HEK293 (cell line): ENCODE measurements around the gene ACSL5.
A peak's percentile ranks its signal among the peaks of the same experiment; 100 is the strongest.

Experiments
- CTCF ChIA-PET: fragments of 350-600 bp; formaldehyde crosslinking; extraction: SDS; loops from one replicate; lab custom pipeline; 2021; ENCODE audit warnings: antibody characterized with exemption; lab: Yijun Ruan, JAX
- POLR2A ChIA-PET: fragments of 300-600 bp; formaldehyde crosslinking; extraction: SDS; loops from one replicate; lab custom pipeline; 2020; ENCODE audit warnings: antibody characterized with exemption, inconsistent platforms; lab: Yijun Ruan, JAX
- H3K27ac ChIP-seq: fragments of 200-500 bp; sonication (Bioruptor generic); 2 replicates; pipeline ENCODE4 v1.5.1; 2014; ENCODE audit warnings: low read depth, low read length, control low read depth, inconsistent platforms; ENCODE audit errors: extremely low read depth
- H3K36me3 ChIP-seq, 2 experiments: fragments of 200-500 bp in 1 of 2; sonication (Bioruptor generic) in 1 of 2; 1 replicate in 1 of 2; 2 replicates in 1 of 2; pipeline ENCODE4 v1.5.1; 2014 to 2017; ENCODE audit warnings: inconsistent platforms in 2 of 2, low read length in 2 of 2; ENCODE audit not compliant: control insufficient read depth in 2 of 2, insufficient read depth in 1 of 2
- H3K4me1 ChIP-seq: fragments of 200-500 bp; sonication (Bioruptor generic); 2 replicates; pipeline ENCODE4 v1.5.1; 2014; ENCODE audit warnings: mild to moderate bottlenecking, low read length, inconsistent platforms; ENCODE audit not compliant: control insufficient read depth, insufficient read depth
- H3K4me3 ChIP-seq: 2 replicates; pipeline ENCODE4 v1.5.1; 2011; ENCODE audit warnings: low read depth, mild to moderate bottlenecking, control low read depth, low read length, moderate library complexity
- H3K9me3 ChIP-seq: fragments of 200-500 bp; sonication (Bioruptor generic); 2 replicates; pipeline ENCODE4 v1.5.1; 2014; ENCODE audit warnings: low read depth, low read length, inconsistent platforms; ENCODE audit not compliant: control insufficient read depth, insufficient read depth
- FEZF1 ChIP-seq: fragments of 450-650 bp; formaldehyde crosslinking; IDR thresholded peaks from 2 replicates; pipeline ENCODE4 v1.5.1; 2016; ENCODE audit warnings: missing biosample characterization, missing genetic modification characterization
- GFI1B ChIP-seq: fragments of 450-650 bp; formaldehyde crosslinking; IDR thresholded peaks from 2 replicates; pipeline ENCODE4 v1.5.1; 2016; ENCODE audit warnings: missing biosample characterization, missing genetic modification characterization
- KLF8 ChIP-seq: fragments of 450-650 bp; formaldehyde crosslinking; IDR thresholded peaks from 2 replicates; pipeline ENCODE4 v1.5.1; 2016; ENCODE audit warnings: missing biosample characterization, missing genetic modification characterization
- SCRT2 ChIP-seq: fragments of 450-650 bp; formaldehyde crosslinking; IDR thresholded peaks from 2 replicates; pipeline ENCODE4 v1.5.1; 2016; ENCODE audit warnings: missing biosample characterization, missing genetic modification characterization
- ZBTB21 ChIP-seq: fragments of 450-650 bp; formaldehyde crosslinking; IDR thresholded peaks from 2 replicates; pipeline ENCODE4 v1.5.1; 2017; ENCODE audit warnings: missing biosample characterization, missing genetic modification characterization
- ZNF214 ChIP-seq: fragments of 450-650 bp; formaldehyde crosslinking; IDR thresholded peaks from 2 replicates; pipeline ENCODE4 v1.5.1; 2017; ENCODE audit warnings: missing biosample characterization, mild to moderate bottlenecking, missing genetic modification characterization, borderline replicate concordance
- ZNF221 ChIP-seq: fragments of 450-650 bp; formaldehyde crosslinking; IDR thresholded peaks from 2 replicates; pipeline ENCODE4 v1.5.1; 2017; ENCODE audit warnings: missing biosample characterization, missing genetic modification characterization, borderline replicate concordance
- ZNF248 ChIP-seq: fragments of 450-650 bp; formaldehyde crosslinking; IDR thresholded peaks from 2 replicates; pipeline ENCODE4 v1.5.1; 2017; ENCODE audit warnings: missing biosample characterization, missing genetic modification characterization
- ZNF335 ChIP-seq: fragments of 450-650 bp; formaldehyde crosslinking; conservative IDR thresholded peaks from 2 replicates; pipeline ENCODE4 v1.5.1; 2016; ENCODE audit warnings: missing biosample characterization, missing genetic modification characterization
- ZNF561 ChIP-seq: fragments of 450-650 bp; IDR thresholded peaks from 2 replicates; pipeline ENCODE4 v1.5.1; 2018; ENCODE audit warnings: missing biosample characterization, missing genetic modification characterization, borderline replicate concordance
- ZNF571 ChIP-seq: fragments of 450-650 bp; formaldehyde crosslinking; IDR thresholded peaks from 2 replicates; pipeline ENCODE4 v1.5.0; 2017; ENCODE audit warnings: missing biosample characterization, missing genetic modification characterization
- ZNF596 ChIP-seq: fragments of 450-650 bp; IDR thresholded peaks from 2 replicates; pipeline ENCODE4 v1.5.0; 2018; ENCODE audit warnings: missing biosample characterization, mild to moderate bottlenecking, missing genetic modification characterization, moderate library complexity
- ZNF76 ChIP-seq: fragments of 450-650 bp; formaldehyde crosslinking; IDR thresholded peaks from 2 replicates; pipeline ENCODE4; 2016; ENCODE audit warnings: low read depth, missing biosample characterization, missing genetic modification characterization, borderline replicate concordance
- TF ChIP-seq, protein P1 (sequence below): fragments of 450-650 bp; formaldehyde crosslinking; IDR thresholded peaks from 2 replicates; pipeline ENCODE4 v1.5.1; 2017; ENCODE audit warnings: missing biosample characterization, missing genetic modification characterization
- TF ChIP-seq, protein P2 (sequence below): fragments of 450-650 bp; formaldehyde crosslinking; IDR thresholded peaks from 2 replicates; pipeline ENCODE4 v1.5.1; 2016; ENCODE audit warnings: missing biosample characterization, missing genetic modification characterization
- TF ChIP-seq, protein P3 (sequence below): fragments of 450-650 bp; formaldehyde crosslinking; IDR thresholded peaks from 2 replicates; pipeline ENCODE4 v1.5.1; 2016; ENCODE audit warnings: missing biosample characterization, missing genetic modification characterization

The ACSL5 gene

DNA sequence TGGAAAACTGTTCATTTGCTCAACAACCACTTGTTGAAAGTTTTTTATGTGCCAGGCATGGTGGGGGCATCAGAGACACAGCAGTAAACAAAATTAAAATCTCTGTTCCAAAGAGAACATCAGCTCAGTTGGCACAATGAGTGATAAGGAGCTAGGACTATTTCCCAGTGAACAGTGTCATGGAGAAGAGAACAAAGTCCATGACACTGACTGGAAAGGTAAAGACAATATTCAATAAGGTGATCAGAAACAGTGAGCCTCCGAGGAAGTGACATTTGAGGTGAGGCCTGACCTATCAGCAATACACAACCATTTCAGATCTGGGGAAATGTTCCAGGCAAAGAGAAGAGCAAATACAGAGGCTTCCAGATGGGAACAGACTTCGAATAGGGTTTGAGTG lies 14.6 kb downstream of the ACSL5 start:
- no peak overlapping the region for H3K27ac ChIP-seq
- H3K9me3 ChIP-seq, result no peaks in the 10 kb centered on the region
- POLR2A ChIA-PET, result no interaction called here
- 0 out of 2 replicates have a peak, but pooled peaks have one; percentile 41 for TF ChIP-seq SCRT2
- TF ChIP-seq, protein P1, sequence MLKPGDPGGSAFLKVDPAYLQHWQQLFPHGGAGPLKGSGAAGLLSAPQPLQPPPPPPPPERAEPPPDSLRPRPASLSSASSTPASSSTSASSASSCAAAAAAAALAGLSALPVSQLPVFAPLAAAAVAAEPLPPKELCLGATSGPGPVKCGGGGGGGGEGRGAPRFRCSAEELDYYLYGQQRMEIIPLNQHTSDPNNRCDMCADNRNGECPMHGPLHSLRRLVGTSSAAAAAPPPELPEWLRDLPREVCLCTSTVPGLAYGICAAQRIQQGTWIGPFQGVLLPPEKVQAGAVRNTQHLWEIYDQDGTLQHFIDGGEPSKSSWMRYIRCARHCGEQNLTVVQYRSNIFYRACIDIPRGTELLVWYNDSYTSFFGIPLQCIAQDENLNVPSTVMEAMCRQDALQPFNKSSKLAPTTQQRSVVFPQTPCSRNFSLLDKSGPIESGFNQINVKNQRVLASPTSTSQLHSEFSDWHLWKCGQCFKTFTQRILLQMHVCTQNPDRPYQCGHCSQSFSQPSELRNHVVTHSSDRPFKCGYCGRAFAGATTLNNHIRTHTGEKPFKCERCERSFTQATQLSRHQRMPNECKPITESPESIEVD (tag by site-specific recombination), result no peak
- CTCF ChIA-PET, result no interaction called here
- no peaks in the 10 kb centered on the region for H3K4me1 ChIP-seq
- no peaks in the 10 kb centered on the region for H3K36me3 ChIP-seq
- no peak overlapping the region for H3K4me3 ChIP-seq

DNA sequence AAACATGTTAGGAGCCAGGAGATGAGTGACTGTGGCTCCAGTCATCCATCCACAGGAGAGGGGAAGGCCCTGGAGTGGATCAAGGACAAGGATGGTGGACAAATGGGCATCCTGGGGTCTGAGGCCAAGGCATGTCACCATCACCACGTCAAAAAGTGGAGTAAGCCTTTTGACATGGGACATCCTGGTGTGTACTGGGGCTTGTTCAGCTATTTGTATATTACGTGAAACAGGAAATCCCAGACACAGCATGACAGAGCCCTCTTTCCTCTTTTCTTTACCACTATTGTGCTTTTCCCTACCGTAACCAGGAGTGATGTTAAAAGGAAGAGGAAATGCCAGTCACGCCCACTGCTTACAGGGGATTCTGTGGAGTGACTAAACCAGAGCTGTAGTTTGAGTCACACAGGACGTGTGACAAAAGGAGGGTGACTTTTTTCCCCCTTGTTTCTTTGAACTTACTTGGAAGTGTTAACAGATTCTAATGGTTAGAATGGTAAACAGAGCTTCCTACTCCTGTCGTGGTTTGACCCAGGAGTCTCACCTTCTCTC lies 15.4 kb downstream of the ACSL5 start:
- Histone ChIP-seq H3K9me3 (no peaks in the 10 kb centered on the region), H3K36me3 (no peaks in the 10 kb centered on the region), H3K4me1 (no peaks in the 10 kb centered on the region), H3K4me3 (no peak overlapping the region), H3K27ac (no peak overlapping the region)
- TF ChIP-seq ZNF248 (tag by site-specific recombination), result no peak
- TF ChIP-seq KLF8, result no peak
- TF ChIP-seq ZNF561, result no peak
- TF ChIP-seq ZNF221 (tag by site-specific recombination), result no peak
- no peak for TF ChIP-seq ZBTB21 (tag by site-specific recombination)
- TF ChIP-seq ZNF596 (tag by site-specific recombination), result no peak
- TF ChIP-seq ZNF335 (tag by site-specific recombination), result no peak
- POLR2A ChIA-PET, result no interaction called here
- CTCF ChIA-PET, result no interaction called here

DNA sequence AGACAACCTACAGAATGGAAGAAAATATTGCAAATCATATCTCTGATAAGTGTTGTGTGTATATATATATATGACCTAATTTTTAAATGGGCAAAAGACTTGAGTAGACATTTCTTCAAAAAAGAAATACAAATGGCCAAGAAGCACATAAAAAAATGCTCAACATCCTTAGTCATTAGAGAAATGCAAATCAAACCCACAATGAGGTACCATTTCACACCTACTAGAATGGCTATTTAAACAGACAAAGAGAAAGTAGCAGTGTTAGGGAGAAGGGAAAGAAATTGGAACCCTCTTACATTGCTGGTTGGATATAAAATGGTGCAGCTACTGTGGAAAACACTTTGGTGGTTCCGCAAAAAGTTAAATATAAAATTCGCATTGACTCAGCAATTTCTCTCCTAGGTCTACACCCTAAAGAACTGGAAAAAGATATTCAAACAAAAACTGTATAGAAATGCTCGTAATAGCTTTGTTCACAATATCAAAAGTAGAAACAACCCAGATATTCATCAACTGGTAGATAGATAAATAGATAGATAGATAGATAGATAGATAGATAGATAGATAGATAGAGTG lies 16.3 kb downstream of the ACSL5 start:
- Histone ChIP-seq H3K36me3 (no peaks in the 10 kb centered on the region), H3K4me3 (no peak overlapping the region), H3K4me1 (no peaks in the 10 kb centered on the region), H3K27ac (no peak overlapping the region), H3K9me3 (no peaks in the 10 kb centered on the region)
- TF ChIP-seq GFI1B (tag by site-specific recombination) (no peak), ZNF571 (tag by site-specific recombination) (no peak), ZNF76 (tag by site-specific recombination) (no peak), ZNF214 (tag by site-specific recombination) (no peak), FEZF1 (no peak)
- TF ChIP-seq, protein P2, sequence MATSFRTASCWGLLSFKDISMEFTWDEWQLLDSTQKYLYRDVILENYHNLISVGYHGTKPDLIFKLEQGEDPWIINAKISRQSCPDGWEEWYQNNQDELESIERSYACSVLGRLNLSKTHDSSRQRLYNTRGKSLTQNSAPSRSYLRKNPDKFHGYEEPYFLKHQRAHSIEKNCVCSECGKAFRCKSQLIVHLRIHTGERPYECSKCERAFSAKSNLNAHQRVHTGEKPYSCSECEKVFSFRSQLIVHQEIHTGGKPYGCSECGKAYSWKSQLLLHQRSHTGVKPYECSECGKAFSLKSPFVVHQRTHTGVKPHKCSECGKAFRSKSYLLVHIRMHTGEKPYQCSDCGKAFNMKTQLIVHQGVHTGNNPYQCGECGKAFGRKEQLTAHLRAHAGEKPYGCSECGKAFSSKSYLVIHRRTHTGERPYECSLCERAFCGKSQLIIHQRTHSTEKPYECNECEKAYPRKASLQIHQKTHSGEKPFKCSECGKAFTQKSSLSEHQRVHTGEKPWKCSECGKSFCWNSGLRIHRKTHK (tag by site-specific recombination), result no peak
- TF ChIP-seq, protein P3, sequence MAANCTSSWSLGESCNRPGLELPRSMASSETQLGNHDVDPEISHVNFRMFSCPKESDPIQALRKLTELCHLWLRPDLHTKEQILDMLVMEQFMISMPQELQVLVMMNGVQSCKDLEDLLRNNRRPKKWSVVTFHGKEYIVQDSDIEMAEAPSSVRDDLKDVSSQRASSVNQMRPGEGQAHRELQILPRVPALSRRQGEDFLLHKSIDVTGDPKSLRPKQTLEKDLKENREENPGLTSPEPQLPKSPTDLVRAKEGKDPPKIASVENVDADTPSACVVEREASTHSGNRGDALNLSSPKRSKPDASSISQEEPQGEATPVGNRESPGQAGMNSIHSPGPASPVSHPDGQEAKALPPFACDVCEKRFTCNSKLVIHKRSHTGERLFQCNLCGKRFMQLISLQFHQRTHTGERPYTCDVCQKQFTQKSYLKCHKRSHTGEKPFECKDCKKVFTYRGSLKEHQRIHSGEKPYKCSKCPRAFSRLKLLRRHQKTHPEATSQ (tag by site-specific recombination), result no peak
- POLR2A ChIA-PET, result no interaction called here
- CTCF ChIA-PET, result no interaction called here
